Measurements from ENCODE around the gene CFAP20DC. TPM values are rescaled to one million over a fixed set of nuclear protein-coding genes. Genes with fewer than 3 reads are reported as not detected.

CFAP20DC gene
- total RNA-seq, 1 donor: 2.2 TPM

DNA sequence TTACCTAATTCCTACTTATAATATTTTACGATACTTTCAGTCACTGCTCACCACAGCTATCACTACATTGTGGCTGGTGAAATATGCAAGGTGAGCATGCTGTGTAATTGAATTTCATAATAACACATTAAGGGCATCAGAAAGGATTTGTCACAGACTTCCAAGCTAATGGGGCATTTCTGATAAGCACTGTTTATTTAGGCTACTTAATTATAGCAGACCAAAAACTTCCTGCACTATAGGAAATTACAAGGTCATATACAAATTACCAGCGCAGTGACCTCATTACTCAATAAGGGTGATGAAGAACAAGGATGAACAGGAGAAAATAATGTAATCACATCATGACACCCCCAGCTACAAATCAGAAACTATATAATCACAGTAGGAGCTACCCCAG is 294.7 kb downstream of the CFAP20DC start:
- no peak overlapping the region for H3K4me3 ChIP-seq (ENCODE audit: insufficient read depth, low read length)
- no peak overlapping the region for H3K4me2 ChIP-seq (ENCODE audit: insufficient read depth, low read length)
- no peaks in the 10 kb centered on the region for H3K4me1 ChIP-seq (ENCODE audit: insufficient read depth, low read length)
- no peaks in the 10 kb centered on the region for H3K36me3 ChIP-seq (ENCODE audit: insufficient read depth, low read length)
- H2AFZ ChIP-seq (ENCODE audit: low read length): no peak overlapping the region
- no peaks in the 10 kb centered on the region for H3K79me2 ChIP-seq (ENCODE audit: insufficient read depth, low read length)
- no peaks in the 10 kb centered on the region for H3K27me3 ChIP-seq (ENCODE audit: insufficient read depth, low read length)
- no peak for DNase-seq (ENCODE audit: insufficient read length, low spot score, missing footprints)
- no peak overlapping the region for H3K27ac ChIP-seq (ENCODE audit: low read depth, low read length)
- no peaks in the 10 kb centered on the region for H4K20me1 ChIP-seq (ENCODE audit: insufficient read depth, low read length)
- TF ChIP-seq, protein P1, sequence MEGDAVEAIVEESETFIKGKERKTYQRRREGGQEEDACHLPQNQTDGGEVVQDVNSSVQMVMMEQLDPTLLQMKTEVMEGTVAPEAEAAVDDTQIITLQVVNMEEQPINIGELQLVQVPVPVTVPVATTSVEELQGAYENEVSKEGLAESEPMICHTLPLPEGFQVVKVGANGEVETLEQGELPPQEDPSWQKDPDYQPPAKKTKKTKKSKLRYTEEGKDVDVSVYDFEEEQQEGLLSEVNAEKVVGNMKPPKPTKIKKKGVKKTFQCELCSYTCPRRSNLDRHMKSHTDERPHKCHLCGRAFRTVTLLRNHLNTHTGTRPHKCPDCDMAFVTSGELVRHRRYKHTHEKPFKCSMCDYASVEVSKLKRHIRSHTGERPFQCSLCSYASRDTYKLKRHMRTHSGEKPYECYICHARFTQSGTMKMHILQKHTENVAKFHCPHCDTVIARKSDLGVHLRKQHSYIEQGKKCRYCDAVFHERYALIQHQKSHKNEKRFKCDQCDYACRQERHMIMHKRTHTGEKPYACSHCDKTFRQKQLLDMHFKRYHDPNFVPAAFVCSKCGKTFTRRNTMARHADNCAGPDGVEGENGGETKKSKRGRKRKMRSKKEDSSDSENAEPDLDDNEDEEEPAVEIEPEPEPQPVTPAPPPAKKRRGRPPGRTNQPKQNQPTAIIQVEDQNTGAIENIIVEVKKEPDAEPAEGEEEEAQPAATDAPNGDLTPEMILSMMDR (IDR thresholded peaks at IDR 0.05; ENCODE audit: extremely low read depth, low read depth, low read length): no peak
- H3K9me3 ChIP-seq (ENCODE audit: low read depth, low read length): no peaks in the 10 kb centered on the region

DNA sequence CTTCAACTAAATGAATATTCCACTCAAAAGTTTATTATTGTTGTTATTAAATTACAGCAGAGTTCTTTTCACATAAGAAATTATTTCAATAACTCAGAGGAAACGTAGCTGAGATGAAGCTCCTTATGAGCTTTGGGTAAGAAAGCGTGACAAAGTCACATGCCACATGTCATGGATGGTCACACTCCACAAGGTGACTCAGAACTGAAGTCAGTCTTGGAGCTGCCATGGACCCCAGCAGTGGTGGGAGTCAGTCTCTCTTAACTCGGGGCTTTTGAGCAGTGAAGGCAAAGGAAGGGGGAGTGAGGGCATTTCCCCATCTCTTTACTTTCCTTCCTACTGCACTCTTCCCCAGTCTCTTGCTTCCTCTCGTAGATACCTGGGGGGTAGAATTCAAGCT is 295.8 kb downstream of the CFAP20DC start:
- DNase-seq (ENCODE audit: insufficient read length, low spot score, missing footprints): no peak
- no peaks in the 10 kb centered on the region for H3K79me2 ChIP-seq (ENCODE audit: insufficient read depth, low read length)
- H4K20me1 ChIP-seq (ENCODE audit: insufficient read depth, low read length): no peaks in the 10 kb centered on the region
- H3K4me1 ChIP-seq (ENCODE audit: insufficient read depth, low read length): no peaks in the 10 kb centered on the region
- TF ChIP-seq, protein P1 (IDR thresholded peaks at IDR 0.05; ENCODE audit: extremely low read depth, low read depth, low read length): no peak
- H3K9me3 ChIP-seq (ENCODE audit: low read depth, low read length): no peaks in the 10 kb centered on the region
- no peak overlapping the region for H3K27ac ChIP-seq (ENCODE audit: low read depth, low read length)
- H3K27me3 ChIP-seq (ENCODE audit: insufficient read depth, low read length): no peaks in the 10 kb centered on the region
- no peak overlapping the region for H2AFZ ChIP-seq (ENCODE audit: low read length)
- no peaks in the 10 kb centered on the region for H3K36me3 ChIP-seq (ENCODE audit: insufficient read depth, low read length)
- H3K4me3 ChIP-seq (ENCODE audit: insufficient read depth, low read length): no peak overlapping the region
- H3K4me2 ChIP-seq (ENCODE audit: insufficient read depth, low read length): no peak overlapping the region

- no peak overlapping the region for H3K27ac ChIP-seq (ENCODE audit: low read depth, low read length)
- no peak overlapping the region for H2AFZ ChIP-seq (ENCODE audit: low read length)
- TF ChIP-seq, protein P1 (IDR thresholded peaks at IDR 0.05; ENCODE audit: extremely low read depth, low read depth, low read length): no peak
- H3K79me2 ChIP-seq (ENCODE audit: insufficient read depth, low read length): no peaks in the 10 kb centered on the region
- no peak overlapping the region for H3K4me2 ChIP-seq (ENCODE audit: insufficient read depth, low read length)
- no peak for DNase-seq (ENCODE audit: insufficient read length, low spot score, missing footprints)
- no peaks in the 10 kb centered on the region for H3K4me1 ChIP-seq (ENCODE audit: insufficient read depth, low read length)
- no peaks in the 10 kb centered on the region for H4K20me1 ChIP-seq (ENCODE audit: insufficient read depth, low read length)
- no peaks in the 10 kb centered on the region for H3K27me3 ChIP-seq (ENCODE audit: insufficient read depth, low read length)
- H3K9me3 ChIP-seq (ENCODE audit: low read depth, low read length): no peaks in the 10 kb centered on the region
- H3K4me3 ChIP-seq (ENCODE audit: insufficient read depth, low read length): no peak overlapping the region
- H3K36me3 ChIP-seq (ENCODE audit: insufficient read depth, low read length): no peaks in the 10 kb centered on the region
These were observed 297.8 kb downstream of the CFAP20DC start for GRCh38 chr3:58751882-58752567.

DNA sequence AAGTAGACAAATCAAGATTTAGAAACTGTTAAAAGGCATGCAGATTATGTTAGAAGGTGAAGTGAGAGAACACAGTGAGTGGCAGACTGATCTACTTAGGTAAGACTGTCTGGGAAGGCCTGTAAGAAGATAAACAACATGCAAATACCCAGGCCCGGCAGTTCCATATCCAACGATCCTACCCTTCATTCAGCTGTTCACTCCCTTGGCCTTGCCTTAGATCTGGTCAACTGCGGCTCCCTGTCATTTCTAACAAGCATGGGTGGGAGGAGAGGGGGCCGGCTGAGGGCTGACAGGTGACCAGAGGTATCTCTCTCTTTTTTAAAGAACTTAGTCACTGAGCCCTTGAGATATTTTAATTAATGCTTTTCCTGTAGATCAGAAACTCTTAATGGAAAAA is 298.6 kb downstream of the CFAP20DC start:
- no peaks in the 10 kb centered on the region for H3K27me3 ChIP-seq (ENCODE audit: insufficient read depth, low read length)
- no peak overlapping the region for H3K4me3 ChIP-seq (ENCODE audit: insufficient read depth, low read length)
- H3K9me3 ChIP-seq (ENCODE audit: low read depth, low read length): no peaks in the 10 kb centered on the region
- H2AFZ ChIP-seq (ENCODE audit: low read length): no peak overlapping the region
- H4K20me1 ChIP-seq (ENCODE audit: insufficient read depth, low read length): no peaks in the 10 kb centered on the region
- H3K36me3 ChIP-seq (ENCODE audit: insufficient read depth, low read length): no peaks in the 10 kb centered on the region
- H3K4me1 ChIP-seq (ENCODE audit: insufficient read depth, low read length): no peaks in the 10 kb centered on the region
- H3K4me2 ChIP-seq (ENCODE audit: insufficient read depth, low read length): no peak overlapping the region
- DNase-seq (ENCODE audit: insufficient read length, low spot score, missing footprints): no peak
- H3K27ac ChIP-seq (ENCODE audit: low read depth, low read length): no peak overlapping the region
- TF ChIP-seq, protein P1 (IDR thresholded peaks at IDR 0.05; ENCODE audit: extremely low read depth, low read depth, low read length): no peak
- H3K79me2 ChIP-seq (ENCODE audit: insufficient read depth, low read length): no peaks in the 10 kb centered on the region
